H1 (cell line): ENCODE results near the gene ZGRF1. TPM values are rescaled to one million over a fixed set of nuclear protein-coding genes. Genes with fewer than 3 reads are reported as not detected.

Source experiments
- CBX5 ChIP-seq: fragments of 300-800, 300-1000 bp; sonication (generic); IDR thresholded peaks from 2 replicates; pipeline ENCODE4 v1.7.1; 2016; ENCODE audit warnings: antibody characterized with exemption, low read length, low read depth
- EGR1 ChIP-seq: IDR thresholded peaks from 2 replicates; pipeline ENCODE4 v1.6.1; 2011; ENCODE audit warnings: low read depth, low read length, borderline replicate concordance
- EZH2 ChIP-seq: fragments of 200-600 bp; sonication (generic); IDR thresholded peaks from 2 replicates; pipeline ENCODE4 v1.7.1; 2012; ENCODE audit warnings: low read depth, mild to moderate bottlenecking, moderate library complexity, low read length, inconsistent platforms; ENCODE audit not compliant: severe bottlenecking
- HDAC2 ChIP-seq, 2 experiments: fragments of 300-600 bp in 1 of 2; sonication (generic) in 1 of 2; IDR thresholded peaks; 2 replicates each; pipeline ENCODE4 v1.6.1; 2011 to 2012; ENCODE audit warnings: low read depth in 2 of 2, low read length in 2 of 2, mild to moderate bottlenecking in 2 of 2, moderate library complexity in 2 of 2, borderline replicate concordance in 1 of 2, inconsistent platforms in 1 of 2
- KDM1A ChIP-seq: fragments of 200-600, 300-600 bp; sonication (generic); IDR thresholded peaks from 2 replicates; pipeline ENCODE4 v1.7.1; 2016; ENCODE audit warnings: mild to moderate bottlenecking, low read length, borderline replicate concordance
- KDM4A ChIP-seq: IDR thresholded peaks from one replicate; pipeline ENCODE4 v1.7.1; 2012; ENCODE audit warnings: low read depth, mild to moderate bottlenecking, moderate library complexity, low read length, inconsistent platforms; ENCODE audit not compliant: severe bottlenecking
- MAFK ChIP-seq: IDR thresholded peaks from 2 replicates; pipeline ENCODE4 v1.6.1; 2012; ENCODE audit warnings: low read depth, mild to moderate bottlenecking, improper control_type of control experiment, low read length
- RAD21 ChIP-seq, 2 experiments: IDR thresholded peaks in 1 of 2; conservative IDR thresholded peaks in 1 of 2; 2 replicates each; pipeline ENCODE4 v1.6.1; 2011; ENCODE audit warnings: low read depth in 2 of 2, low read length in 2 of 2, improper control_type of control experiment in 1 of 2, inconsistent platforms in 1 of 2, mild to moderate bottlenecking in 1 of 2, moderate library complexity in 1 of 2
- RXRA ChIP-seq: IDR thresholded peaks from 2 replicates; pipeline ENCODE4 v1.6.1; 2011; ENCODE audit warnings: low read depth, mild to moderate bottlenecking, low read length, moderate library complexity; ENCODE audit not compliant: insufficient read depth
- SIN3A ChIP-seq, 2 experiments: IDR thresholded peaks in 1 of 2; conservative IDR thresholded peaks in 1 of 2; 2 replicates each; pipeline ENCODE4 v1.6.1; 2011 to 2012; ENCODE audit warnings: low read length in 2 of 2, improper control_type of control experiment in 1 of 2, low read depth in 1 of 2, mild to moderate bottlenecking in 1 of 2
- TCF12 ChIP-seq: IDR thresholded peaks from 2 replicates; pipeline ENCODE4 v1.6.1; 2011; ENCODE audit warnings: low read depth, mild to moderate bottlenecking, low read length
- TEAD4 ChIP-seq: IDR thresholded peaks from 2 replicates; pipeline ENCODE4 v1.6.1; 2012; ENCODE audit warnings: low read depth, low read length, inconsistent platforms, mixed read lengths
- polyA plus RNA-seq, 7 experiments: library from polyadenylated mRNA; depleted of rRNA in 3 of 7; stranded (reverse) in 5 of 7; unstranded in 2 of 7; fragments of >200 nt in 5 of 7; fragments of 200-250 nt in 2 of 7; gene quantifications; 1 replicate in 5 of 7; 2 replicates in 1 of 7; 4 replicates in 1 of 7; pipeline versions ENCODE4 v1.2.1 to v1.2.3, GENCODE V29; 2011 to 2013; ENCODE audit warnings: missing spikeins in 2 of 7, mixed read lengths in 2 of 7
- total RNA-seq: library from RNA; stranded (reverse); fragmentation: NEBNext Ultra II Directional; extraction: Animal tissue kit (Norgen Biotek cat#: 25700); gene quantifications from 2 replicates; pipeline ENCODE4 v1.2.1, GENCODE V29; 2021
- TF ChIP-seq, protein P1 (sequence below): IDR thresholded peaks from 2 replicates; pipeline ENCODE4 v1.6.1; 2012; ENCODE audit warnings: inconsistent platforms

Gene ZGRF1
- total and polyA plus RNA-seq, 2 of the 8 experiments (the other 6 are each of a cell fraction or from before 2014, with no cell fraction given) = 12.0 to 44.6 TPM

DNA sequence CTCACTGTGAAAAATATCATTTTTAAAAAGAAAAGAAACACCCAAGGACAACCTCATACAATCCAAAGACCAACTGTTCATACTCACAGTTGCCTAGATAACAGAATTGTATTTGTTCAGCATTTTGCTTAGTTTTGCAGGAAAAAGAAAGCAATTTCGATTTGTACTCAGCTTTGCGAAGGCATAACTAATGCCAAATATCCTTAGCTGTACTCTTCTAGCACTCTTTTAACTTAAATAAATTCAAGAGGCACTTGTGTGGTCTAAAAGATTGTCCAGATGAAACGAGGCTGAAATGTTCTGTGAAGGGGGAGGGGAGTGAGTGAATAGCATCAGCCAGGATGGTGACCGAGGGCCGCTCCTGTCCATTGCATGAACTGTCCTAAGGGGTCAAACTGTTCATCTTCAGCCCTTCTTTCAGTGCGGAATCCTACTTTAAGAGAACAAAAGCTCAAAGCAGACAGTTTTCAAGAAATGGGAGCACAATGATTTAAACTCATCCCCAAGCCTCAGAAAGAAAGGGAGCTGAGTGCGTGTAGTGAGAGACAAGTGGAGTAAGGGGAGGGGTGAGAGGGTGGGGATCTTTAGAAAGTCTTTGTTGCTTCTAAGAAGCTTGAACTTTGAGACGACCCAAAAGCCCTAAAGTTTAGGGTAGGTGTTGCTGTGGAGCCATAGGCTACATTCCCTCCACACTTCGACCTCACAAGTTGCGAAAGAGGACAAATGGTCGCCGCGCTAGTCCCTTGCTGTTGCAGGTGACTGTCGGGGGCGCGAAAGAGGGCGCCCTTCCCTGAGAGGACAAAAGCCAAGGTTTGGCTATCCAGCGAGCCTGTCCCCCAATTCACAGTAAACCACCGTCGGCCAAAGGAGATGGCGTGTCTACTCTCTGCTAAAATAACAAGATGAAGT is 116.8 kb downstream of the ZGRF1 start (continued):
- TF ChIP-seq EZH2 (peak; percentile 29), HDAC2 (IDR thresholded peaks at IDR 0.05; ENCODE audit: borderline replicate concordance in 1 of 2, low read depth in 2 of 2, low read length in 2 of 2) (no peak), TEAD4 (no peak), SIN3A (conservative IDR thresholded peaks at IDR 0.05 in 1 of 2, IDR thresholded peaks at IDR 0.05 in 1 of 2; ENCODE audit: low read depth in 1 of 2, low read length in 2 of 2) (0 out of 4 replicates have a peak, but pooled peaks of 1 of the 2 experiments have one; percentile 16), MAFK (no peak), KDM1A (no peak), RXRA (no peak), KDM4A (peak; percentile 15), EGR1 (no peak), CBX5 (no peak), TCF12 (no peak), RAD21 (IDR thresholded peaks at IDR 0.05 in 1 of 2, conservative IDR thresholded peaks at IDR 0.05 in 1 of 2; ENCODE audit: low read depth in 2 of 2, low read length in 2 of 2) (peak; percentile 16 to 33; a peak in 3 of 4 replicates)
- TF ChIP-seq, protein P1, sequence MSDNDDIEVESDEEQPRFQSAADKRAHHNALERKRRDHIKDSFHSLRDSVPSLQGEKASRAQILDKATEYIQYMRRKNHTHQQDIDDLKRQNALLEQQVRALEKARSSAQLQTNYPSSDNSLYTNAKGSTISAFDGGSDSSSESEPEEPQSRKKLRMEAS = 0 out of 2 replicates have a peak, but pooled peaks have one; percentile 16
